PC-9 (cell line): ENCODE data around the gene TANK.

ENCODE experiments used
- CTCF ChIP-seq: fragments of 200-600 bp; sonication (generic); conservative IDR thresholded peaks from 2 replicates; pipeline ENCODE4 v1.6.1; 2017; ENCODE audit warnings: mixed run types, antibody characterized with exemption, mild to moderate bottlenecking, moderate library complexity
- EZH2 ChIP-seq: fragments of 200-600 bp; sonication (generic); IDR thresholded peaks from 2 replicates; pipeline ENCODE4 v1.8.0; 2017; ENCODE audit warnings: antibody characterized with exemption, low read depth

- TF ChIP-seq CTCF (no peak), EZH2 (no peak)
Observed at GRCh38 chr2:161115205-161115604, 45.0 kb upstream of the TANK start.
